Measurements from ENCODE around the gene HPD. TPM values are rescaled to one million over a fixed set of nuclear protein-coding genes. Genes with fewer than 3 reads are reported as not detected.

Gene HPD
- total RNA-seq, 8 experiments from 2014 or later = 0.19 to 0.46 (median 0.21) TPM; not detected in 5

GRCh38 chr12:121803861-121804416 is 54.7 kb downstream of the HPD start, which contains the start of gene SETD1B:
TSS of gene SETD1B (plus strand) at chr12:121804009. CDS start at chr12:121804738, 729 bp downstream.
- in situ Hi-C loops (cut with MboI; ENCODE audit: low pct_unique_long_range_greater_than_20kb in 2 of 9, low sequenced_read_pairs in 9 of 9, unreplicated experiment in 9 of 9) = no loop called here

DNA sequence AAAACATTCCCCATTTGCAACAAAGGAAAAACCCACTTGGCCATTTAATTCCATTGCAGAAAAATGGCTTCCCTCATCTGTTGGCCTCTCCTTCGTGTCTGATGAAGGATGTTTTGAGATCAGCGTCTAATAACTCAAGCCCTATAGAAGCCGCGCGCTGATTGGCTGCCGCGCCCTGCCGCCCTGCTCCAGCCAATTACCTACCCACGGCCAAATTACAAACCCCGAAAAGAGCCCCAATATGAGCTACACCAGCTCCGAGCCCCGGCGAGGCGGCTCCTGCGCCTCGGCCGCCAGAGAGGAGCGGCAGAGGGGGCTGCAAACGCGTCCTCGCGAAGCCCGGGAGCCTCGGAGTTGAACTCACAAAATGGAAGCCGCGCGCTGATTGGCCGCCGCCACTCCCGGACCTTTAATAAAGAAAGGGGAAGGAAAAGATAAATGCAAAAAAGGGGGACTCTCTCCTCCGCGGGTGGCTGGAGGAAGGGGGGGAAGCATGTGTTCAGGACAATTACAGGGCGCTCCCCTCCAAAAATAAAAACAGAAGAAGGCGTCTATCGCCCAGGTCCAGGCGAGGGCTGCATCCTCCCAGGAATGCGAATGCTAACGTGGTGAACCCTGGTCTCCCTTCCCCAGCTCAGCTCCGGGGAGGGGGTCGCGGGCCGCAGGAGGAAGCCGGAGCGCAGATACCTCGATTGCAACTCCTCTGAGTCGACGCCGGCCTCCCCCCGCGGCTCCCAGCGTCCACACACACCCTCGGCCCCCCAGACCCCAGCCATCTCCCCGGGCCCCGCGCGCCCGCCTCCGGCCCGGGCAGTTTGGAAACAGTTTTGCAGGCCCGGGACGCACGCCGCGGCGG is 55.6 kb downstream of the HPD start:
- Histone ChIP-seq H3K4me1 (replicated peaks in 1 of 2) (peaks cover 16 to 19% of the 10 kb centered on the region in 2 donors), H3K4me3 (peak overlapping the region; percentile 54 to 92 (median 57)), H3K27ac (peak overlapping the region; percentile 98 to 100)
- 0 to 4% (median 1%) methylated on average over 1 to 24 of the region's 65 CpGs; no CpG with 5 or more reads in 3 of the 10 experiments for WGBS, 10 experiments
- peak; percentile 19 to 51 (median 34) for ATAC-seq (replicated peaks in 6 of 8)
- in situ Hi-C loops (cut with MboI; ENCODE audit: low pct_unique_long_range_greater_than_20kb in 2 of 9, low sequenced_read_pairs in 9 of 9, unreplicated experiment in 9 of 9) = no loop called here

More at GRCh38 chr12:121803861-121804416, 54.7 kb downstream of the HPD start, which contains the start of gene SETD1B:
- Histone ChIP-seq H3K4me1 (replicated peaks in 1 of 2) (peaks cover 8 to 11% of the 10 kb centered on the region in 2 donors), H3K27ac (peak within 1 kb of the TSS; percentile 98 to 100), H3K4me3 (peak within 1 kb of the TSS; percentile 54 to 92 (median 57))
- ATAC-seq (replicated peaks in 6 of 8) = peak in 3 of 8 experiments; percentile 0
- no CpG with 5 or more reads among the region's 74 CpGs for WGBS, 10 experiments

DNA sequence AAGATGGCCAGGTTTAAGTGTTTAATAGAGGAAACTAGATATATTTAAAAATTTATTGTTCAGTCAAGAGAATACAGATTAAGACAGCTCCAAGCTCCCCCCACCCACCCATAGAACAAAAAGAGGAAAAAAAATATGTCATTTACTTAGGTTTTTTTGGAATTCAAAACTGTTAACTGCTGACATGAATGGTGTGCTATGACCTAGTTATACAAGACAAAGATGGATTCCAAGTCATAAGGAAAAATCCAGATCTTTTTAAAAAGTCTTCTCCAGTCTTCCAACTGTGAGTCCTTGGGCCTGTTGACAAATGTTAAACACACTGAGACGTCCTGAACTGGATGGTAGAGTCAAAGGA is 56.2 kb downstream of the HPD start:
- peak overlapping the region; percentile 98 to 100 for H3K27ac ChIP-seq
- peaks cover 21 to 25% of the 10 kb centered on the region in 2 donors for H3K4me1 ChIP-seq (replicated peaks in 1 of 2)
- in situ Hi-C loops (cut with MboI; ENCODE audit: low pct_unique_long_range_greater_than_20kb in 2 of 9, low sequenced_read_pairs in 9 of 9, unreplicated experiment in 9 of 9) = no loop called here
- WGBS, 10 experiments = 0 to 9% (median 0%) methylated on average over 1 of the region's 1 CpG; no CpG with 5 or more reads in 1 of the 10 experiments
- H3K4me3 ChIP-seq = peak overlapping the region; percentile 54 to 92 (median 57)
- ATAC-seq (replicated peaks in 6 of 8) = no peak

GRCh38 chr12:121801595-121802484 is 56.8 kb downstream of the HPD start:
- ATAC-seq (replicated peaks in 6 of 8) = no peak
- 0 to 5% (median 1%) methylated on average over 4 to 17 of the region's 18 CpGs for WGBS, 10 experiments
- in situ Hi-C loops (cut with MboI; ENCODE audit: low pct_unique_long_range_greater_than_20kb in 2 of 9, low sequenced_read_pairs in 9 of 9, unreplicated experiment in 9 of 9) = no loop called here
- Histone ChIP-seq H3K27ac (peak overlapping the region; percentile 98 to 100), H3K4me3 (peak overlapping the region; percentile 54 to 92 (median 57)), H3K4me1 (replicated peaks in 1 of 2) (peaks cover 20 to 25% of the 10 kb centered on the region in 2 donors)

- ATAC-seq (replicated peaks in 6 of 8) = peak in 2 of 8 experiments; percentile 1
- Histone ChIP-seq H3K27ac (peak overlapping the region; percentile 98 to 100), H3K4me1 (replicated peaks in 1 of 2) (peaks cover 26 to 31% of the 10 kb centered on the region in 2 donors), H3K4me3 (peak overlapping the region; percentile 54 to 92 (median 57))
- in situ Hi-C loops (cut with MboI; ENCODE audit: low pct_unique_long_range_greater_than_20kb in 2 of 9, low sequenced_read_pairs in 9 of 9, unreplicated experiment in 9 of 9) = no loop called here
- whole genome bisulfite sequencing, 10 experiments = 0 to 10% (median 0%) methylated on average over 1 to 15 of the region's 86 CpGs; no CpG with 5 or more reads in 4 of the 10 experiments
Observed at GRCh38 chr12:121800694-121801594, 57.7 kb downstream of the HPD start.

GRCh38 chr12:121799842-121800693 is 58.6 kb downstream of the HPD start:
- Histone ChIP-seq H3K27ac (peak overlapping the region; percentile 98 to 100), H3K4me3 (peak overlapping the region; percentile 54 to 92 (median 57)), H3K4me1 (replicated peaks in 1 of 2) (peaks cover 33 to 34% of the 10 kb centered on the region in 2 donors)
- 0% methylated on average over 1 of the region's 84 CpGs; no CpG with 5 or more reads in 9 of the 10 experiments for WGBS, 10 experiments
- ATAC-seq (replicated peaks in 6 of 8) = peak; percentile 20 to 46 (median 31)
- in situ Hi-C loops (cut with MboI; ENCODE audit: low pct_unique_long_range_greater_than_20kb in 2 of 9, low sequenced_read_pairs in 9 of 9, unreplicated experiment in 9 of 9) = loop anchor here in 3 of 9 experiments (10.0 to 25.0 kb wide), 2 partner anchors 95 to 113 kb away; no protein-coding TSS in a partner anchor

DNA sequence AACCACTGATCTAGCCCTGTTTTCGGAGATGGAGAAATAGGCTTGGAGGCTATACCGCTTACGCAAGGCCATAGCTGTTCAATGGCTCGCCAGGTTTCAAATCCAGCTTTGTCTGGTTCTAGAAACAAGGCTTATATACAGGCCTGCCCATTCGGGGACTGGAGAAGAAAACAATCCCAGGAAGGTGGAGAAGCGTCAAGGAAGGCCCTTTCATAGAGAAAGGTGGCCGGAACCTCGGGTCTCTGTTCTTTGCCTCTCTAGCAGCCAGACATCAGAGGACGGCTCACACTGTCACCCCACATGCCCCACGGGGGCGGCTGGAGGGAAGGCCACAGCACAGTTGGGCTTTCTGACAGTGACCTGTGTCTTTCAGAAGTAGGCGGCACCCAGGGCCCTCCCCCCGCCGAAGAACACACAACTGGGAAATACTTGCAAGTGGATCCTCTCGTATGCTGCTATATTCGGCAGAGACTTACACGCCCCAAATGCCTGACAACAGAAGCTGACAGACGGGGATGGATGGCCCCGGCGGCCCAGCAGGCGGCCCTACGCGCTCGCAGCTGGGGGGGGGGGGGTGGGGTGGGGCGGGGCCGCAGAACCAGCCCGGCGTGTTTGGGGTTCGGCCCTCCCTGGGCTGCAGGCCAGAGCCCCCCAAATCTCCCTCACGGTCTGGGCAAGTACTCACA is 59.4 kb downstream of the HPD start:
- peak; percentile 2 to 24 (median 10) for ATAC-seq (replicated peaks in 6 of 8)
- H3K27ac ChIP-seq = peak overlapping the region; percentile 98 to 100
- 0 to 31% (median 24%) methylated on average over 1 to 7 of the region's 30 CpGs; no CpG with 5 or more reads in 6 of the 10 experiments for WGBS, 10 experiments
- H3K4me3 ChIP-seq = peak overlapping the region; percentile 54 to 92 (median 57)
- peaks cover 41 to 42% of the 10 kb centered on the region in 2 donors for H3K4me1 ChIP-seq (replicated peaks in 1 of 2)
- in situ Hi-C loops (cut with MboI; ENCODE audit: low pct_unique_long_range_greater_than_20kb in 2 of 9, low sequenced_read_pairs in 9 of 9, unreplicated experiment in 9 of 9) = loop anchor here in 3 of 9 experiments (10.0 to 25.0 kb wide), 2 partner anchors 94 to 112 kb away; no protein-coding TSS in a partner anchor

DNA sequence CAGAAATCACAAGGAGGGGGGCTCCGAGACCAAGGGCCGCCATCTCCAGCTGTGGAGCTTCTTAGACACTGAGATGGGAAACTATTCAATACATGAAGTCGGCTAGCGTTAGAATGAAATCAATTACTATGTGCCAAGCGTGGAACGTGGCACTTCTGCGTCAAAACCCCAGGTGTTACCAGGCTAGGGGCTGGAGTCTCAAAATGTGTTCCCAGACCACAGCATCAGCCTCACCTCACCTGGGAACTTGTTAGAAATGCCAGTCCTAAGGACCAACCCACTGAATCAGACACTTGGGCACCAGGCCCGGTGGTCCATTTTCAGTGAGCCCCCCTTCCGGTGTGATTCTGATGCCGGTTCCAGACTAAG is 59.9 kb downstream of the HPD start:
- in situ Hi-C loops (cut with MboI; ENCODE audit: low pct_unique_long_range_greater_than_20kb in 2 of 9, low sequenced_read_pairs in 9 of 9, unreplicated experiment in 9 of 9) = loop anchor here in 3 of 9 experiments (10.0 to 25.0 kb wide), 2 partner anchors 94 to 111 kb away; no protein-coding TSS in a partner anchor
- 8 to 90% (median 20%) methylated on average over 1 to 6 of the region's 10 CpGs; no CpG with 5 or more reads in 3 of the 10 experiments for WGBS, 10 experiments
- Histone ChIP-seq H3K27ac (peak overlapping the region; percentile 98 to 100), H3K4me3 (peak overlapping the region; percentile 54 to 92 (median 57)), H3K4me1 (replicated peaks in 1 of 2) (peaks cover 41 to 44% of the 10 kb centered on the region in 2 donors)
- ATAC-seq (replicated peaks in 6 of 8) = no peak

- peak in 1 of 8 experiments; percentile 1 for ATAC-seq (replicated peaks in 6 of 8)
- WGBS, 10 experiments = 0 to 80% (median 20%) methylated on average over 1 to 4 of the region's 19 CpGs; no CpG with 5 or more reads in 3 of the 10 experiments
- H3K4me1 ChIP-seq (replicated peaks in 1 of 2) = peaks cover 41 to 51% of the 10 kb centered on the region in 2 donors
- peak overlapping the region; percentile 54 to 92 (median 57) for H3K4me3 ChIP-seq
- in situ Hi-C loops (cut with MboI; ENCODE audit: low pct_unique_long_range_greater_than_20kb in 2 of 9, low sequenced_read_pairs in 9 of 9, unreplicated experiment in 9 of 9) = loop anchor here in 3 of 9 experiments (10.0 to 25.0 kb wide), 2 partner anchors 93 to 111 kb away; no protein-coding TSS in a partner anchor
- peak overlapping the region; percentile 98 to 100 for H3K27ac ChIP-seq
Observed at GRCh38 chr12:121797937-121798786, 60.5 kb downstream of the HPD start.
